GM12878 (cell line): ENCODE data around the gene TNNT1. TPM values are rescaled to one million over a fixed set of nuclear protein-coding genes. Genes with fewer than 3 reads are reported as not detected.

Experiments used
- ATAC-seq: fragments of 200-7000 bp; cut with Tn5 transposase; 3 replicates; pipeline ENCODE4 v1.9.1; 2020; ENCODE audit warnings: mild to moderate bottlenecking, moderate library complexity
- BruUV-seq: library from RNA; stranded (reverse); fragments of 400-500 nt; replicated peaks from 2 replicates; lab custom pipeline; 2021; lab: Mats Ljungman, UMichigan
- CTCF ChIA-PET: fragments of 300-600 bp; sonication (Branson Sonifier 250); formaldehyde crosslinking; extraction: SDS; loops from one replicate; lab custom pipeline; 2021; ENCODE audit warnings: inconsistent platforms; lab: Yijun Ruan, JAX
- POLR2A ChIA-PET: fragments of 350-600 bp; formaldehyde crosslinking; extraction: SDS; loops from one replicate; lab custom pipeline; 2021; ENCODE audit warnings: inconsistent platforms; lab: Charles Lee
- RAD21 ChIA-PET: fragments of 300-600 bp; sonication (Branson Sonifier 250); formaldehyde crosslinking; loops from one replicate; lab custom pipeline; 2023; ENCODE audit warnings: antibody characterized with exemption; ENCODE audit not compliant: unreplicated experiment; lab: Charles Lee
- SMC1A ChIA-PET: fragments of 300-600 bp; sonication (Branson Sonifier 250); formaldehyde crosslinking; loops from one replicate; lab custom pipeline; 2023; ENCODE audit not compliant: unreplicated experiment, uncharacterized antibody; lab: Charles Lee
- DNase-seq: peaks from one replicate; pipeline ENCODE4 v3.0.0-alpha.2; 2011; ENCODE audit warnings: low read depth, low spot score
- FAIRE-seq: peaks from 3 replicates; lab custom pipeline; 2011; peaks lifted over from hg19 to GRCh38; lab: Jason Lieb, UNC
- H2AFZ ChIP-seq: 2 replicates; pipeline ENCODE4 v1.6.0; 2011; ENCODE audit warnings: low read depth, low read length, control low read depth; ENCODE audit not compliant: control insufficient read depth
- H3K27ac ChIP-seq: 2 replicates; pipeline ENCODE4 v1.5.1; 2011; ENCODE audit warnings: control low read depth; ENCODE audit not compliant: control insufficient read depth, insufficient read depth
- H3K27me3 ChIP-seq, 2 experiments: replicated peaks in 1 of 2; 2 replicates each; pipeline versions ENCODE4 v1.6.0 to v1.6.1; 2011; ENCODE audit warnings: low read length in 1 of 2; ENCODE audit not compliant: control insufficient read depth in 2 of 2, insufficient read depth in 2 of 2
- H3K36me3 ChIP-seq, 2 experiments: 2 replicates each; pipeline ENCODE4 v1.5.1; 2011; ENCODE audit warnings: low read length in 1 of 2; ENCODE audit not compliant: control insufficient read depth in 2 of 2, insufficient read depth in 2 of 2
- H3K4me1 ChIP-seq: 2 replicates; pipeline ENCODE4 v1.6.1; 2011; ENCODE audit warnings: mild to moderate bottlenecking, low read length, moderate library complexity, mixed read lengths; ENCODE audit not compliant: control insufficient read depth, insufficient read depth
- H3K4me2 ChIP-seq: 2 replicates; pipeline ENCODE4 v1.6.0; 2011; ENCODE audit warnings: control low read depth; ENCODE audit not compliant: control insufficient read depth, insufficient read depth
- H3K4me3 ChIP-seq: fragments of 200-600 bp; sonication (generic); 2 replicates; pipeline ENCODE4 v1.5.1; 2016
- H3K79me2 ChIP-seq: 2 replicates; pipeline ENCODE4 v1.6.0; 2011; ENCODE audit warnings: low read length; ENCODE audit not compliant: control insufficient read depth, insufficient read depth
- H3K9ac ChIP-seq: 2 replicates; pipeline ENCODE4 v1.8.0; 2011; ENCODE audit warnings: low read length, control low read depth, mixed read lengths; ENCODE audit not compliant: control insufficient read depth, insufficient read depth
- H3K9me3 ChIP-seq: replicated peaks from 3 replicates; pipeline ENCODE4 v1.5.1; 2011; ENCODE audit warnings: mild to moderate bottlenecking, low read length; ENCODE audit not compliant: control insufficient read depth, insufficient read depth
- H4K20me1 ChIP-seq: 2 replicates; pipeline ENCODE4 v1.6.0; 2011; ENCODE audit not compliant: control insufficient read depth, insufficient read depth
- BCL11A ChIP-seq: IDR thresholded peaks from 2 replicates; pipeline ENCODE4 v1.6.1; 2011; ENCODE audit warnings: low read depth, low read length
- HDAC6 ChIP-seq: fragments of 200-600 bp; sonication (generic); IDR thresholded peaks from one replicate; pipeline ENCODE4 v1.8.0; 2017; ENCODE audit warnings: antibody characterized with exemption; ENCODE audit not compliant: unreplicated experiment
- LARP7 ChIP-seq: fragments of 450-650 bp; IDR thresholded peaks from 2 replicates; pipeline ENCODE4 v1.6.1; 2017; ENCODE audit warnings: mild to moderate bottlenecking
- PAX8 ChIP-seq: fragments of 450-650 bp; IDR thresholded peaks from 2 replicates; pipeline ENCODE4 v1.6.1; 2017; ENCODE audit warnings: mild to moderate bottlenecking, moderate library complexity
- RCOR1 ChIP-seq: conservative IDR thresholded peaks from 2 replicates; pipeline ENCODE4 v1.6.1; 2012; ENCODE audit warnings: low read depth, low read length, improper control_type of control experiment
- WGBS: methylation state at CpG from one replicate; pipeline ENCODE4 v1.1.6; 2016; ENCODE audit warnings: low lambda C conversion rate; ENCODE audit not compliant: insufficient replicate concordance, insufficient coverage; ENCODE audit errors: missing lambda C conversion rate; 5-methylcytosine and 5-hydroxymethylcytosine counted together
- in situ Hi-C: fragments of 300-500 bp; cut with MboI; formaldehyde crosslinking; loops from 9 replicates; pipeline ENCODE4 v1.14.3; 2018; ENCODE audit warnings: mixed read lengths
- intact Hi-C: fragments of 100-400 bp; cut with micrococcal nuclease; formaldehyde crosslinking; loops from one replicate; pipeline ENCODE4 v1.14.2; 2022; ENCODE audit not compliant: unreplicated experiment
- polyA plus RNA-seq, 11 experiments: library from polyadenylated mRNA; depleted of rRNA in 4 of 11; unstranded in 6 of 11; stranded (reverse) in 5 of 11; fragments of >200 nt; fragmentation: Nextera tagmentation in 4 of 11; fragmentation: Illumina TruSeq in 1 of 11; extraction: Ambion mirVana in 4 of 11; extraction: Trizol in 1 of 11; gene quantifications; 1 replicate in 1 of 11; 2 replicates in 10 of 11; pipeline versions ENCODE4 v1.2.1 to v1.2.3, GENCODE V29; 2011 to 2016; ENCODE audit warnings: inconsistent platforms in 2 of 11, missing spikeins in 2 of 11, low read depth in 1 of 11
- total RNA-seq, 4 experiments: library from RNA; depleted of rRNA in 3 of 4; stranded (reverse); fragments of >200 nt in 3 of 4; fragmentation: Illumina TruSeq in 1 of 4; extraction: Trizol in 1 of 4; gene quantifications; 2 replicates each; pipeline versions ENCODE4 v1.2.1 to v1.2.3, GENCODE V29; 2013 to 2021
- TF ChIP-seq, protein P1 (sequence below): IDR thresholded peaks from 2 replicates; pipeline ENCODE4 v1.6.1; 2012; ENCODE audit warnings: low read depth, low read length, improper control_type of control experiment
- TF ChIP-seq, protein P2 (sequence below): IDR thresholded peaks from 2 replicates; pipeline ENCODE4 v1.6.1; 2011; ENCODE audit warnings: borderline replicate concordance, low read depth, mild to moderate bottlenecking, moderate library complexity, low read length; ENCODE audit not compliant: insufficient read depth, poor library complexity, severe bottlenecking

The TNNT1 gene
- total and polyA plus RNA-seq, 10 of the 15 experiments (the other 5 are each of a cell fraction or from before 2014, with no cell fraction given) = 0.26 to 0.62 (median 0.37) TPM; not detected in 7

DNA sequence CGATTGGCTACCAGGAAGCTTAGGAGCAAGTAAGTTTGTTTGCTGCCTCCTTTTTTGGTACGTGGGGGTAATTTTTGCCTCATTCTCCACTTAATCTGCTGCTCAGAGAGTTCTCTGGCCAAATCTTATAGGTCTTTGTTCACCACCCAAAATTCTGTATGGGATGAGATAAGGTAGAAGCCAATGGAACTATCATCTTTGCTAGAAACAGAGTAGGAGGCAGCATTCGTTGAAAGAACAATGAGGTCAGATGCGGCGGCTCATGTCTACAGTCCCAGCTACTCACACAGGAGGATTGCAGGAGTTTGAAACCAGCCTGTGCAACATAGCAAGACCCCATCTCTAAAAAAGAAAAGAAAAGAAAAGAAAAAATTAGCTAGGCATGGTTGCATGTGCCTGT lies 22.4 kb upstream of the TNNT1 start:
- Histone ChIP-seq H3K36me3 (no peaks in the 10 kb centered on the region), H3K9me3 (peaks cover 1% of the 10 kb centered on the region; the same call in 1 of the 3 replicates), H3K27ac (no peak overlapping the region), H3K9ac (no peak overlapping the region), H3K4me2 (no peak overlapping the region), H3K27me3 (peaks cover 1 to 7% of the 10 kb centered on the region in 2 experiments; a peak in 1 of 4 replicates), H3K4me1 (no peaks in the 10 kb centered on the region), H3K4me3 (no peak overlapping the region), H2AFZ (no peak overlapping the region), H3K79me2 (no peaks in the 10 kb centered on the region), H4K20me1 (no peaks in the 10 kb centered on the region)
- FAIRE-seq (no peak), DNase-seq (no peak), ATAC-seq (no peak)
- CTCF ChIA-PET = interaction anchor here (1.5 kb wide), 1 partner anchor 11 kb away, joined by 5 read pairs; no protein-coding TSS in a partner anchor
- BruUV-seq = no TSS peak
- intact Hi-C loops (no loop called here), in situ Hi-C loops (no loop called here)
- RAD21 ChIA-PET = no interaction called here
- POLR2A ChIA-PET = no interaction called here
- TF ChIP-seq HDAC6 = no peak
- no peak for TF ChIP-seq PAX8
- SMC1A ChIA-PET = no interaction called here
- WGBS = 60% methylated on average over 5 of the region's 5 CpGs

DNA sequence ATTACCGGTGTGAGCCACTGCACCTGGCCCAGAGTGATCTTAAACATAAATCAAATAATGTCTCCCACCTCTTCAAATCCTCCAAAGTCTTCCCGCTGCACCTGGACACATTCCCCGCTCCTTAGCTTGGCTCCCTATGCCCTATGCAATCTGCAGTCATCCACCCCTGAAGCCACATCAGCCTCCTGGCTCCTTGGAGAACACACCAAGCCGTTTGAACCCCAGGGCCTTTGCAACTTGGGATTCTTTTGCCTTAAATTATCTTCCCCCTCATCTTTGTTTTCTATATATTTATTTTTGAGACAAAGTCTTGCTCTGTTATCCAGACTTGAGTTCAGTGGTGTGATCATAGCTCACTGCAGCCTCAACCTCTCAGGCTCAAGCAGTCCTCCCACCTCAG lies 20.1 kb upstream of the TNNT1 start:
- no peaks in the 10 kb centered on the region for H3K4me1 ChIP-seq
- H3K27me3 ChIP-seq = peaks cover 3 to 7% of the 10 kb centered on the region in 2 experiments; a peak in 1 of 4 replicates
- no peak overlapping the region for H3K4me2 ChIP-seq
- H3K27ac ChIP-seq = no peak overlapping the region
- CTCF ChIA-PET = no interaction called here
- SMC1A ChIA-PET = no interaction called here
- no peak overlapping the region for H3K4me3 ChIP-seq
- in situ Hi-C loops = no loop called here
- no TSS peak for BruUV-seq
- no peaks in the 10 kb centered on the region for H3K36me3 ChIP-seq
- H3K79me2 ChIP-seq = no peaks in the 10 kb centered on the region
- POLR2A ChIA-PET = interaction anchor here (0.7 kb wide), 1 partner anchor 245 kb away, joined by 7 read pairs; no protein-coding TSS in a partner anchor
- no peak for FAIRE-seq
- ATAC-seq = no peak
- WGBS = 37% methylated on average over 4 of the region's 4 CpGs
- no peak overlapping the region for H3K9ac ChIP-seq
- RAD21 ChIA-PET = no interaction called here
- H2AFZ ChIP-seq = no peak overlapping the region
- DNase-seq = no peak
- TF ChIP-seq LARP7 = no peak
- TF ChIP-seq, protein P1, sequence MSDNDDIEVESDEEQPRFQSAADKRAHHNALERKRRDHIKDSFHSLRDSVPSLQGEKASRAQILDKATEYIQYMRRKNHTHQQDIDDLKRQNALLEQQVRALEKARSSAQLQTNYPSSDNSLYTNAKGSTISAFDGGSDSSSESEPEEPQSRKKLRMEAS = no peak
- TF ChIP-seq, protein P2, sequence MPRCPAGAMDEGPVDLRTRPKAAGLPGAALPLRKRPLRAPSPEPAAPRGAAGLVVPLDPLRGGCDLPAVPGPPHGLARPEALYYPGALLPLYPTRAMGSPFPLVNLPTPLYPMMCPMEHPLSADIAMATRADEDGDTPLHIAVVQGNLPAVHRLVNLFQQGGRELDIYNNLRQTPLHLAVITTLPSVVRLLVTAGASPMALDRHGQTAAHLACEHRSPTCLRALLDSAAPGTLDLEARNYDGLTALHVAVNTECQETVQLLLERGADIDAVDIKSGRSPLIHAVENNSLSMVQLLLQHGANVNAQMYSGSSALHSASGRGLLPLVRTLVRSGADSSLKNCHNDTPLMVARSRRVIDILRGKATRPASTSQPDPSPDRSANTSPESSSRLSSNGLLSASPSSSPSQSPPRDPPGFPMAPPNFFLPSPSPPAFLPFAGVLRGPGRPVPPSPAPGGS = no peak
- TF ChIP-seq BCL11A = no peak
- TF ChIP-seq RCOR1 = no peak
- no peaks in the 10 kb centered on the region for H4K20me1 ChIP-seq
- intact Hi-C loops = no loop called here
- H3K9me3 ChIP-seq = no peaks in the 10 kb centered on the region
